Panc1 (cell line): ENCODE results near the gene PCSK5. TPM values are rescaled to one million over a fixed set of nuclear protein-coding genes. Genes with fewer than 3 reads are reported as not detected.

Experiments
- ATAC-seq: fragments of 200-7000 bp; cut with Tn5 transposase; 2 replicates; pipeline ENCODE4 v1.9.1; 2020; ENCODE audit warnings: mild to moderate bottlenecking, moderate library complexity
- BruUV-seq: library from RNA; stranded (reverse); fragments of 400-500 nt; replicated peaks from 2 replicates; lab custom pipeline; 2021; lab: Mats Ljungman, UMichigan
- CTCF ChIA-PET: fragments of 300-600 bp; sonication (Branson Sonifier 250); formaldehyde crosslinking; loops from one replicate; lab custom pipeline; 2022; ENCODE audit warnings: antibody characterized with exemption; lab: Charles Lee
- POLR2A ChIA-PET: fragments of 300-600 bp; sonication (Branson Sonifier 250); formaldehyde crosslinking; loops from one replicate; lab custom pipeline; 2022; ENCODE audit warnings: antibody characterized with exemption; lab: Charles Lee
- DNase-seq: peaks from one replicate; pipeline ENCODE4 v3.0.0-alpha.2; 2010; ENCODE audit warnings: low read depth, low spot score
- H3K27ac ChIP-seq: 2 replicates; pipeline ENCODE4 v1.5.1; 2011; ENCODE audit warnings: mild to moderate bottlenecking, low read length, inconsistent platforms
- H3K27me3 ChIP-seq: fragments of 200-500 bp; sonication (Bioruptor generic); 2 replicates; pipeline ENCODE4 v1.6.0; 2014; ENCODE audit warnings: low read length, inconsistent platforms; ENCODE audit not compliant: control insufficient read depth, insufficient read depth
- H3K36me3 ChIP-seq: fragments of 200-500 bp; sonication (Bioruptor generic); 2 replicates; pipeline ENCODE4 v1.5.1; 2014; ENCODE audit warnings: inconsistent platforms, mild to moderate bottlenecking, low read length, moderate library complexity; ENCODE audit not compliant: control insufficient read depth, insufficient read depth
- H3K4me1 ChIP-seq: 2 replicates; pipeline ENCODE4 v1.5.1; 2011; ENCODE audit warnings: inconsistent platforms, mild to moderate bottlenecking, low read length, moderate library complexity; ENCODE audit not compliant: control insufficient read depth, insufficient read depth
- H3K4me3 ChIP-seq, 2 experiments: 2 replicates each; pipeline ENCODE4 v1.5.1; 2011 to 2012; ENCODE audit warnings: low read depth in 2 of 2, low read length in 2 of 2, mild to moderate bottlenecking in 2 of 2, inconsistent platforms in 1 of 2, moderate library complexity in 1 of 2
- H3K9me3 ChIP-seq: fragments of 200-500 bp; sonication (Bioruptor generic); 2 replicates; pipeline ENCODE4 v1.5.1; 2014; ENCODE audit warnings: low read depth, mild to moderate bottlenecking, inconsistent platforms, low read length, moderate library complexity; ENCODE audit not compliant: control insufficient read depth, insufficient read depth
- CTCF ChIP-seq: fragments of 450-650 bp; IDR thresholded peaks from 2 replicates; pipeline ENCODE4 v1.5.1; 2017; ENCODE audit warnings: mild to moderate bottlenecking
- POLR2AphosphoS5 ChIP-seq: IDR thresholded peaks from 2 replicates; pipeline ENCODE4 v1.6.1; 2012; ENCODE audit warnings: mild to moderate bottlenecking, low read depth, low read length, moderate library complexity
- REST ChIP-seq, 2 experiments: IDR thresholded peaks; 2 replicates each; pipeline ENCODE4 v1.6.1; 2011 to 2012; ENCODE audit warnings: low read depth in 2 of 2, control low read depth in 1 of 2, low read length in 1 of 2, mild to moderate bottlenecking in 1 of 2, moderate library complexity in 1 of 2; ENCODE audit not compliant: insufficient read depth in 1 of 2
- SIN3A ChIP-seq: IDR thresholded peaks from 2 replicates; pipeline ENCODE4 v1.6.1; 2012; ENCODE audit warnings: low read depth, mild to moderate bottlenecking, low read length, moderate library complexity, borderline replicate concordance; ENCODE audit not compliant: insufficient read depth
- TCF7L2 ChIP-seq: IDR thresholded peaks from 2 replicates; pipeline ENCODE4 v1.6.1; 2011; ENCODE audit warnings: mild to moderate bottlenecking, low read depth, low read length, inconsistent platforms
- in situ Hi-C: cut with HindIII; loops from 2 replicates; pipeline ENCODE4 v1.10.0; 2016; ENCODE audit warnings: low sequenced_read_pairs, low pct_unique_long_range_greater_than_20kb
- intact Hi-C: fragments of 100-400 bp; cut with micrococcal nuclease; formaldehyde crosslinking; loops from one replicate; pipeline ENCODE4 v1.10.0; 2022; ENCODE audit not compliant: unreplicated experiment
- total RNA-seq: library from RNA; stranded (reverse); gene quantifications from one replicate; pipeline ENCODE4 v1.2.1, GENCODE V29; 2021; ENCODE audit not compliant: unreplicated experiment

Gene PCSK5
- total RNA-seq, 1 experiment from 2014 or later: 0.21 TPM

- Histone ChIP-seq H3K27me3 (no peaks in the 10 kb centered on the region), H3K9me3 (no peaks in the 10 kb centered on the region), H3K27ac (no peak overlapping the region), H3K4me3 (no peak overlapping the region), H3K36me3 (no peaks in the 10 kb centered on the region), H3K4me1 (no peaks in the 10 kb centered on the region)
- TF ChIP-seq REST (IDR thresholded peaks at IDR 0.05; ENCODE audit: insufficient read depth in 1 of 2, low read depth in 2 of 2, low read length in 1 of 2) (no peak), POLR2AphosphoS5 (no peak), CTCF (no peak), SIN3A (no peak), TCF7L2 (no peak)
- ATAC-seq (no peak), DNase-seq (no peak)
- BruUV-seq: no TSS peak
- CTCF ChIA-PET: no interaction called here
- intact Hi-C loops (no loop called here), in situ Hi-C loops (no loop called here)
- POLR2A ChIA-PET: interaction anchor here (0.7 kb wide), 1 partner anchor 60 kb away, joined by 11 read pairs; no protein-coding TSS in a partner anchor
These were observed 460.5 kb downstream of the PCSK5 start for GRCh38 chr9:76351006-76351405.

- Histone ChIP-seq H3K9me3 (no peaks in the 10 kb centered on the region), H3K36me3 (no peaks in the 10 kb centered on the region), H3K4me3 (no peak overlapping the region), H3K4me1 (no peaks in the 10 kb centered on the region), H3K27me3 (no peaks in the 10 kb centered on the region), H3K27ac (no peak overlapping the region)
- in situ Hi-C loops: no loop called here
- DNase-seq: no peak
- ChIA-PET POLR2A (no interaction called here), CTCF (no interaction called here)
- ATAC-seq: no peak
- TF ChIP-seq POLR2AphosphoS5 (no peak), SIN3A (no peak), CTCF (no peak), TCF7L2 (no peak), REST (IDR thresholded peaks at IDR 0.05; ENCODE audit: insufficient read depth in 1 of 2, low read depth in 2 of 2, low read length in 1 of 2) (no peak)
- BruUV-seq: no TSS peak
- intact Hi-C loops: no loop called here
These were observed 461.6 kb downstream of the PCSK5 start for GRCh38 chr9:76352026-76352620.
